Muscle of leg (tissue), 11 donors: ENCODE data around the gene LHX3. TPM values are rescaled to one million over a fixed set of nuclear protein-coding genes. Genes with fewer than 3 reads are reported as not detected.
A peak's percentile ranks its signal among the peaks of the same experiment; 100 is the strongest.

Experiments
- DNase-seq: peaks from one replicate; pipeline ENCODE4 v3.0.0; 2013
- H3K27ac ChIP-seq: one replicate; pipeline ENCODE4 v1.5.1; 2013; ENCODE audit warnings: mild to moderate bottlenecking, low read length, control low read depth
- H3K27me3 ChIP-seq: one replicate; pipeline ENCODE4 v1.6.1; 2013; ENCODE audit warnings: low read length; ENCODE audit not compliant: control insufficient read depth, insufficient read depth
- H3K36me3 ChIP-seq: one replicate; pipeline ENCODE4 v1.6.1; 2013; ENCODE audit warnings: low read length; ENCODE audit not compliant: control insufficient read depth, insufficient read depth
- H3K4me1 ChIP-seq: one replicate; pipeline ENCODE4 v1.6.1; 2013; ENCODE audit warnings: low read length; ENCODE audit not compliant: control insufficient read depth, insufficient read depth
- H3K4me3 ChIP-seq: one replicate; pipeline ENCODE4 v1.5.1; 2013; ENCODE audit warnings: low read length, control low read depth
- H3K9me3 ChIP-seq: replicated peaks from 2 replicates; pipeline ENCODE4 v1.6.1; 2013; ENCODE audit warnings: low read depth, low read length; ENCODE audit not compliant: control insufficient read depth
- WGBS: methylation state at CpG from one replicate; pipeline ENCODE4 v1.1.5; 2013; ENCODE audit warnings: missing lambda C conversion rate; ENCODE audit not compliant: insufficient coverage; 5-methylcytosine and 5-hydroxymethylcytosine counted together
- polyA plus RNA-seq, 8 donors: library from polyadenylated mRNA; unstranded; fragments of 120-200 nt; gene quantifications; one replicate each; pipeline versions ENCODE4 v1.2.1 to v1.2.3, GENCODE V29; 2013; ENCODE audit warnings: inconsistent platforms in 1 of 8, low replicate concordance in 1 of 8; ENCODE audit not compliant: insufficient read length in 8 of 8, insufficient read depth in 1 of 8
- total RNA-seq: library from RNA; stranded (reverse); fragments of 120-200 nt; gene quantifications from one replicate; pipeline ENCODE4 v1.2.4, GENCODE V29; 2013

The LHX3 gene
- total and polyA plus RNA-seq, 9 donors = 0.24 TPM; not detected in 8

- Histone ChIP-seq H3K27ac (no peak overlapping the region), H3K9me3 (no peaks in the 10 kb centered on the region), H3K27me3 (no peaks in the 10 kb centered on the region), H3K4me3 (no peak overlapping the region), H3K4me1 (no peaks in the 10 kb centered on the region), H3K36me3 (peaks cover 38% of the 10 kb centered on the region)
- DNase-seq = no peak
- WGBS = 93% methylated on average over 22 of the region's 30 CpGs
Observed at GRCh38 chr9:136226680-136227407, 21.9 kb upstream of the LHX3 start.

GRCh38 chr9:136225748-136226679, 21.1 kb upstream of the LHX3 start:
- no peak overlapping the region for H3K27ac ChIP-seq
- 75% methylated on average over 28 of the region's 30 CpGs for WGBS
- peak; percentile 39 for DNase-seq
- H3K27me3 ChIP-seq = no peaks in the 10 kb centered on the region
- H3K36me3 ChIP-seq = peaks cover 32% of the 10 kb centered on the region
- no peak overlapping the region for H3K4me3 ChIP-seq
- H3K4me1 ChIP-seq = no peaks in the 10 kb centered on the region
- no peaks in the 10 kb centered on the region for H3K9me3 ChIP-seq

GRCh38 chr9:136225366-136225747, 20.4 kb upstream of the LHX3 start:
- WGBS = 84% methylated on average over 19 of the region's 19 CpGs
- Histone ChIP-seq H3K27me3 (no peaks in the 10 kb centered on the region), H3K27ac (no peak overlapping the region), H3K36me3 (peaks cover 30% of the 10 kb centered on the region), H3K4me3 (no peak overlapping the region), H3K9me3 (no peaks in the 10 kb centered on the region), H3K4me1 (no peaks in the 10 kb centered on the region)
- no peak for DNase-seq

- H3K4me1 ChIP-seq = no peaks in the 10 kb centered on the region
- peaks cover 30% of the 10 kb centered on the region for H3K36me3 ChIP-seq
- no peak overlapping the region for H3K27ac ChIP-seq
- H3K4me3 ChIP-seq = no peak overlapping the region
- no peaks in the 10 kb centered on the region for H3K27me3 ChIP-seq
- no peak for DNase-seq
- 91% methylated on average over 24 of the region's 30 CpGs for WGBS
- no peaks in the 10 kb centered on the region for H3K9me3 ChIP-seq
Observed at GRCh38 chr9:136223871-136224640, 19.1 kb upstream of the LHX3 start.

- 83% methylated on average over 12 of the region's 13 CpGs for WGBS
Observed at GRCh38 chr9:136222906-136223285, 18.0 kb upstream of the LHX3 start.

GRCh38 chr9:136222166-136222905, 17.4 kb upstream of the LHX3 start:
- H3K27me3 ChIP-seq = no peaks in the 10 kb centered on the region
- WGBS = 95% methylated on average over 36 of the region's 38 CpGs
- H3K4me3 ChIP-seq = no peak overlapping the region
- H3K4me1 ChIP-seq = no peaks in the 10 kb centered on the region
- no peaks in the 10 kb centered on the region for H3K9me3 ChIP-seq
- DNase-seq = no peak
- H3K36me3 ChIP-seq = peaks cover 41% of the 10 kb centered on the region
- no peak overlapping the region for H3K27ac ChIP-seq

More at GRCh38 chr9:136222906-136223285, 18.0 kb upstream of the LHX3 start:
- no peaks in the 10 kb centered on the region for H3K4me1 ChIP-seq
- no peak overlapping the region for H3K27ac ChIP-seq
- peaks cover 40% of the 10 kb centered on the region for H3K36me3 ChIP-seq
- no peak overlapping the region for H3K4me3 ChIP-seq
- H3K27me3 ChIP-seq = no peaks in the 10 kb centered on the region
- DNase-seq = no peak
- H3K9me3 ChIP-seq = no peaks in the 10 kb centered on the region

- DNase-seq = no peak
- Histone ChIP-seq H3K9me3 (no peaks in the 10 kb centered on the region), H3K4me3 (no peak overlapping the region), H3K27ac (no peak overlapping the region), H3K36me3 (peaks cover 33% of the 10 kb centered on the region), H3K4me1 (no peaks in the 10 kb centered on the region), H3K27me3 (no peaks in the 10 kb centered on the region)
- 86% methylated on average over 13 of the region's 15 CpGs for WGBS
Observed at GRCh38 chr9:136220017-136220729, 15.2 kb upstream of the LHX3 start.

GRCh38 chr9:136219276-136219675, 14.3 kb upstream of the LHX3 start:
- no peak overlapping the region for H3K4me3 ChIP-seq
- H3K27me3 ChIP-seq = no peaks in the 10 kb centered on the region
- DNase-seq = no peak
- H3K36me3 ChIP-seq = peaks cover 42% of the 10 kb centered on the region
- no peaks in the 10 kb centered on the region for H3K9me3 ChIP-seq
- WGBS = 61% methylated on average over 8 of the region's 13 CpGs
- no peak overlapping the region for H3K27ac ChIP-seq
- H3K4me1 ChIP-seq = no peaks in the 10 kb centered on the region

GRCh38 chr9:136218673-136219072, 13.7 kb upstream of the LHX3 start:
- peaks cover 46% of the 10 kb centered on the region for H3K36me3 ChIP-seq
- DNase-seq = no peak
- no peaks in the 10 kb centered on the region for H3K9me3 ChIP-seq
- H3K27me3 ChIP-seq = no peaks in the 10 kb centered on the region
- H3K4me3 ChIP-seq = no peak overlapping the region
- 88% methylated on average over 9 of the region's 15 CpGs for WGBS
- no peaks in the 10 kb centered on the region for H3K4me1 ChIP-seq
- H3K27ac ChIP-seq = no peak overlapping the region
